GM03348 (cell line): ENCODE results near the gene SYTL1.
A peak's percentile ranks its signal among the peaks of the same experiment; 100 is the strongest.

Source experiments
- DNase-seq: peaks from one replicate; pipeline ENCODE4 v3.0.0; 2012; ENCODE audit warnings: low spot score

Gene SYTL1

GRCh38 chr1:27341525-27342252 lies at the start of gene SYTL1:
SYTL1 (plus strand) TSS chr1:27342022; CDS start chr1:27345335, 3,313 bp downstream.
- peak; percentile 76 for DNase-seq

- peak; percentile 29 for DNase-seq
Measured at GRCh38 chr1:27292106-27292505, 49.7 kb upstream of the SYTL1 start.

GRCh38 chr1:27293915-27294314 lies 47.9 kb upstream of the SYTL1 start:
- DNase-seq = no peak

GRCh38 chr1:27296773-27297291 lies 45.0 kb upstream of the SYTL1 start:
- DNase-seq = peak; percentile 85

GRCh38 chr1:27297903-27298302 lies 43.9 kb upstream of the SYTL1 start:
- DNase-seq = no peak

GRCh38 chr1:27298632-27299384 lies 43.0 kb upstream of the SYTL1 start:
- no peak for DNase-seq

GRCh38 chr1:27299385-27300271 lies 42.2 kb upstream of the SYTL1 start:
- peak; percentile 95 for DNase-seq

- peak; percentile 93 for DNase-seq
Measured at GRCh38 chr1:27300341-27301051, 41.3 kb upstream of the SYTL1 start.

- no peak for DNase-seq
Measured at GRCh38 chr1:27301052-27301422, 40.8 kb upstream of the SYTL1 start.

GRCh38 chr1:27301582-27302199 lies 40.1 kb upstream of the SYTL1 start:
- no peak for DNase-seq

- no peak for DNase-seq
Measured at GRCh38 chr1:27302612-27303011, 39.2 kb upstream of the SYTL1 start.

GRCh38 chr1:27303509-27303908 lies 38.3 kb upstream of the SYTL1 start:
- DNase-seq = no peak

GRCh38 chr1:27306071-27306470 lies 35.8 kb upstream of the SYTL1 start:
- no peak for DNase-seq

GRCh38 chr1:27306892-27307761 lies 34.7 kb upstream of the SYTL1 start:
- DNase-seq = no peak

- DNase-seq = no peak
Measured at GRCh38 chr1:27307874-27308598, 33.8 kb upstream of the SYTL1 start.

GRCh38 chr1:27314169-27314568 lies 27.7 kb upstream of the SYTL1 start:
- DNase-seq = no peak

- DNase-seq = no peak
Measured at GRCh38 chr1:27314737-27315136, 27.1 kb upstream of the SYTL1 start.

- DNase-seq = no peak
Measured at GRCh38 chr1:27316860-27317259, 25.0 kb upstream of the SYTL1 start.

GRCh38 chr1:27318136-27318535 lies 23.7 kb upstream of the SYTL1 start:
- DNase-seq = no peak
